GM23248 (cell line): ENCODE results near the gene F2RL2.

Experiments
- EZH2 ChIP-seq: fragments of 200-600 bp; sonication (generic); IDR thresholded peaks from 2 replicates; pipeline ENCODE4 v1.6.1; 2018; ENCODE audit warnings: antibody characterized with exemption, mild to moderate bottlenecking; ENCODE audit not compliant: insufficient read depth, poor library complexity, severe bottlenecking
- EZH2phosphoT487 ChIP-seq: fragments of 200-600 bp; sonication (generic); IDR thresholded peaks from 2 replicates; pipeline ENCODE4 v1.6.1; 2018; ENCODE audit warnings: antibody characterized with exemption, moderate library complexity, mild to moderate bottlenecking, low read depth; ENCODE audit not compliant: insufficient read depth

DNA sequence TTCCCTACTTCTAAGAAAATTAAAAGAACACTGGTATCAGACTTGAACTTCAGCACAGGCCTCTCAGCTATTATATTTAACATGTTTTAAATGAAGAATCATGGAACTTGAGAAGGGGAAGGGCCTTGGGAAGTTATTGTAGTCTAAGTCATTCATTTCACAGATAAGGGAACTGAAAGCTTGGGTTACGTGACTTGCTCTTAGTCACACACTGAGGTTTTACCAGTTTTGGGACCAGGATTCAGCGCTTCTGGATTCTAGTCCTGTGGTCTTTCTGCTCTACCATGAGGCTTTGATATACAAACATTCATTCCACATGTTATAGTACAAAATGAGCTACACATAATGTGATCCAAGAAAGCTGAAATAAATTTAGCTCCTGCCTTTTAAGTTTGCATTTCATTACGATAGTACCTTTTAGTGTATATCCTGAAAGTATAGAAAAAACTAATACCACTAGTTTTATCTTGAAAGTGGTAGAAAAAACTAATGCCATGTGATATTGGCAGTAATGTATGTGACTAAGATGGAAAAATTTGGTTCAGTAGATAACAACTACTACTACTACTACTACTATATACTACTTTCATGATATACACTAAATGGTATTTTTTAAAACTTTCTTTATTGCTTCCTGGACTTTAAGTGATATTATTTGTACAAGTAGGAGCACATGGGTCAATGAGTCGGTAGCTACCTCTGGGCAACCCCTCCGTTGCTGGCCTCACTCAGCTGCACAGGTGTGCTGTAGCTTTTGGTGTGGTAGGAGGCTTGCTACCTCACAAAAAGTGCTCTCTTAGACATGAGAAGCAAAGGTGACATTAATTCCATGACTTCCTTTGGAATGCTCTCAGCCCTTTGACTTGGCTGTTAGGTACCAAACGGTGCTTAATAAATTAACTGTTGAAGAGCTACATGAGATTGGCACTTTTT lies 40.7 kb downstream of the F2RL2 start:
- TF ChIP-seq EZH2phosphoT487 (no peak), EZH2 (no peak)
